Measurements from ENCODE around the gene C19orf25. TPM values are rescaled to one million over a fixed set of nuclear protein-coding genes. Genes with fewer than 3 reads are reported as not detected.

The C19orf25 gene
- total RNA-seq, 2 donors from 2014 or later: 40.0 to 51.1 TPM

DNA sequence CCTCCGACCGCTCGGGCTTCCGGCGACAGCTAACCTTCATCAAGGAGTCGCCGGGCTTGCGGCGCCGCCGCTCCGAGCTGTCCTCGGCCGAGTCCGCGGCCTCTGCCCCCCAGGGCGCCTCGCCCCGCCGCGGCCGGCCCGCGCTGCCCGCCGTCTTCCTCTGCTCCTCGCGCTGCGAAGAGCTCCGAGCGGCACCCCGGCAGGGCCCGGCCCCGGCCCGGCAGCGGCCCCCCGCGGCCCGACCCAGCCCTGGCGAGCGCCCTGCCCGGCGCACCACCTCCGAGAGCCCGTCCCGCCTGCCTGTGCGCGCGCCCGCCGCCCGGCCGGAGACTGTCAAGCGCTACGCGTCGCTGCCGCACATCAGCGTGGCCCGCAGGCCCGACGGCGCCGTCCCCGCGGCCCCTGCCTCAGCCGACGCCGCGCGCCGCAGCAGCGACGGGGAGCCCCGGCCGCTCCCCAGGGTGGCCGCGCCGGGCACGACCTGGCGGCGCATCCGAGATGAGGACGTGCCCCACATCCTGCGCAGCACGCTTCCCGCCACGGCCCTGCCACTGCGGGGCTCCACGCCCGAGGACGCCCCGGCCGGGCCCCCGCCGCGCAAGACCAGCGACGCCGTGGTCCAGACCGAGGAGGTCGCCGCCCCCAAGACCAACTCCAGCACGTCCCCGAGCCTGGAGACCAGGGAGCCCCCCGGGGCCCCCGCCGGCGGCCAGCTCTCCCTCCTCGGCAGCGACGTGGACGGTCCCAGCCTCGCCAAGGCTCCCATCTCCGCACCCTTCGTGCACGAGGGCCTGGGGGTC lies 9.6 kb downstream of the C19orf25 start:
- H3K27ac Mint-ChIP-seq: no peak overlapping the region
- Histone ChIP-seq H3K4me1 (ENCODE audit: control insufficient read depth, insufficient read depth, low read length) (peaks cover 12% of the 10 kb centered on the region), H3K9me3 (ENCODE audit: control insufficient read depth, low read length) (no peaks in the 10 kb centered on the region), H3K4me3 (ENCODE audit: low read length) (no peak overlapping the region), H3K27me3 (ENCODE audit: control insufficient read depth, insufficient read depth, low read length, poor library complexity, severe bottlenecking) (peaks cover 87% of the 10 kb centered on the region), H3K36me3 (ENCODE audit: control insufficient read depth, insufficient read depth, low read length) (no peaks in the 10 kb centered on the region), H3K9ac (ENCODE audit: extremely low read depth, low read length, poor library complexity, severe bottlenecking) (no peak overlapping the region), H3K27ac (ENCODE audit: low read depth, low read length) (no peak overlapping the region)
- H3K36me3 Mint-ChIP-seq (ENCODE audit: low read depth): no peaks in the 10 kb centered on the region
- no peak for TF ChIP-seq CTCF (conservative IDR thresholded peaks at IDR 0.05)
- 9 to 19% methylated on average over 26 to 117 of the region's 117 CpGs for WGBS, 2 experiments (ENCODE audit: insufficient coverage in 1 of 2, insufficient read length in 1 of 2)
- no peaks in the 10 kb centered on the region for H3K9me3 Mint-ChIP-seq
- peak overlapping the region; percentile 41 for H3K4me3 Mint-ChIP-seq
- DNase-seq: peak; percentile 78
- no peaks in the 10 kb centered on the region for H3K4me1 Mint-ChIP-seq
- H3K27me3 Mint-ChIP-seq (ENCODE audit: insufficient read depth): peaks cover 66% of the 10 kb centered on the region

DNA sequence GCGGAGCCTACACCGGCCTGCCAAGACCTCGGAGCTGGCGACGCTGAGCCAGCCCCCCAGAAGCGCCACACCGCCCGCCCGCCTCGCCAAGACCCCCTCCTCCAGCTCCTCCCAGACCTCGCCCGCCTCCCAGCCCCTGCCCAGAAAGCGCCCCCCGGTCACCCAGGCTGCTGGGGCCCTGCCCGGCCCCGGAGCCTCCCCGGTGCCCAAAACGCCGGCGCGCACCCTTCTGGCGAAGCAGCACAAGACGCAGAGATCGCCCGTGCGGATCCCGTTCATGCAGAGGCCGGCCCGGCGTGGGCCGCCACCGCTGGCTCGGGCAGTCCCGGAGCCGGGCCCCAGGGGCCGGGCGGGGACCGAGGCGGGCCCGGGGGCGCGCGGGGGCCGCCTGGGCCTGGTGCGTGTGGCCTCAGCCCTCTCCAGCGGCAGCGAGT lies 10.2 kb downstream of the C19orf25 start:
- Mint-ChIP-seq H3K27me3 (ENCODE audit: insufficient read depth) (peaks cover 70% of the 10 kb centered on the region), H3K4me1 (no peaks in the 10 kb centered on the region), H3K4me3 (no peak overlapping the region), H3K27ac (no peak overlapping the region), H3K9me3 (no peaks in the 10 kb centered on the region), H3K36me3 (ENCODE audit: low read depth) (no peaks in the 10 kb centered on the region)
- DNase-seq: peak; percentile 88
- no peak for TF ChIP-seq CTCF (conservative IDR thresholded peaks at IDR 0.05)
- no peak overlapping the region for H3K9ac ChIP-seq (ENCODE audit: extremely low read depth, low read length, poor library complexity, severe bottlenecking)
- H3K27me3 ChIP-seq (ENCODE audit: control insufficient read depth, insufficient read depth, low read length, poor library complexity, severe bottlenecking): peaks cover 94% of the 10 kb centered on the region
- no peaks in the 10 kb centered on the region for H3K9me3 ChIP-seq (ENCODE audit: control insufficient read depth, low read length)
- H3K36me3 ChIP-seq (ENCODE audit: control insufficient read depth, insufficient read depth, low read length): no peaks in the 10 kb centered on the region
- peaks cover 12% of the 10 kb centered on the region for H3K4me1 ChIP-seq (ENCODE audit: control insufficient read depth, insufficient read depth, low read length)
- no peak overlapping the region for H3K27ac ChIP-seq (ENCODE audit: low read depth, low read length)
- whole genome bisulfite sequencing, 2 experiments (ENCODE audit: insufficient coverage in 1 of 2, insufficient read length in 1 of 2): 4 to 8% methylated on average over 9 to 47 of the region's 47 CpGs
- H3K4me3 ChIP-seq (ENCODE audit: low read length): no peak overlapping the region

GRCh38 chr19:1468274-1468820 lies 10.7 kb downstream of the C19orf25 start:
- H3K27ac ChIP-seq (ENCODE audit: low read depth, low read length): no peak overlapping the region
- no peaks in the 10 kb centered on the region for H3K36me3 ChIP-seq (ENCODE audit: control insufficient read depth, insufficient read depth, low read length)
- H3K27ac Mint-ChIP-seq: no peak overlapping the region
- WGBS, 2 experiments (ENCODE audit: insufficient coverage in 1 of 2, insufficient read length in 1 of 2): 26 to 31% methylated on average over 32 to 49 of the region's 49 CpGs
- peaks cover 73% of the 10 kb centered on the region for H3K27me3 Mint-ChIP-seq (ENCODE audit: insufficient read depth)
- H3K4me3 Mint-ChIP-seq: no peak overlapping the region
- no peaks in the 10 kb centered on the region for H3K9me3 ChIP-seq (ENCODE audit: control insufficient read depth, low read length)
- peaks cover 98% of the 10 kb centered on the region for H3K27me3 ChIP-seq (ENCODE audit: control insufficient read depth, insufficient read depth, low read length, poor library complexity, severe bottlenecking)
- no peak for DNase-seq
- H3K9ac ChIP-seq (ENCODE audit: extremely low read depth, low read length, poor library complexity, severe bottlenecking): no peak overlapping the region
- no peaks in the 10 kb centered on the region for H3K36me3 Mint-ChIP-seq (ENCODE audit: low read depth)
- peaks cover 12% of the 10 kb centered on the region for H3K4me1 ChIP-seq (ENCODE audit: control insufficient read depth, insufficient read depth, low read length)
- no peak for TF ChIP-seq CTCF (conservative IDR thresholded peaks at IDR 0.05)
- H3K9me3 Mint-ChIP-seq: no peaks in the 10 kb centered on the region
- no peaks in the 10 kb centered on the region for H3K4me1 Mint-ChIP-seq
- H3K4me3 ChIP-seq (ENCODE audit: low read length): no peak overlapping the region

Measured in endodermal cell (in vitro differentiated cells).